ENCODE results near the gene TECPR2. TPM values are rescaled to one million over a fixed set of nuclear protein-coding genes. Genes with fewer than 3 reads are reported as not detected.

TECPR2 gene
- total RNA-seq, 1 experiment from 2014 or later: 21.3 TPM

GRCh38 chr14:102417646-102418045 lies 54.9 kb downstream of the TECPR2 start:
- CTCF ChIA-PET: no interaction called here
- Mint-ChIP-seq H3K4me1 (peaks cover 8% of the 10 kb centered on the region; the same call in 1 of the 2 replicates), H3K27ac (peak overlapping the region; percentile 93; the same call in 1 of the 2 replicates), H3K9me3 (no peaks in the 10 kb centered on the region), H3K4me3 (no peak overlapping the region), H3K36me3 (peaks cover 3% of the 10 kb centered on the region; the same call in 1 of the 2 replicates), H3K27me3 (ENCODE audit: low read depth) (no peaks in the 10 kb centered on the region)
- DNase-seq (ENCODE audit: low spot score) (no peak), ATAC-seq (no peak)
- TF ChIP-seq NFATC4 (CRISPR knock-in tag; IDR thresholded peaks at IDR 0.05): no peak
- TF ChIP-seq ZNF138 (CRISPR knock-in tag; conservative IDR thresholded peaks at IDR 0.05): no peak
- no peak for TF ChIP-seq SMAD4 (CRISPR knock-in tag; IDR thresholded peaks at IDR 0.05)
- TF ChIP-seq NR3C1 (CRISPR knock-in tag; conservative IDR thresholded peaks at IDR 0.05; ENCODE audit: low read depth): no peak
- TF ChIP-seq MAX (CRISPR knock-in tag; IDR thresholded peaks at IDR 0.05): no peak
- no peak for TF ChIP-seq TEAD4 (CRISPR knock-in tag; IDR thresholded peaks at IDR 0.05)
- TF ChIP-seq ATF2 (CRISPR knock-in tag; IDR thresholded peaks at IDR 0.05; ENCODE audit: borderline replicate concordance, low read depth): no peak
- TF ChIP-seq ZNF232 (CRISPR knock-in tag; IDR thresholded peaks at IDR 0.05): no peak
- TF ChIP-seq EMX1 (CRISPR knock-in tag; IDR thresholded peaks at IDR 0.05): no peak
- TF ChIP-seq USF1 (CRISPR knock-in tag; IDR thresholded peaks at IDR 0.05): no peak
- no peak for TF ChIP-seq NR1H2 (CRISPR knock-in tag; IDR thresholded peaks at IDR 0.05)
- no peak for TF ChIP-seq RORB (CRISPR knock-in tag; IDR thresholded peaks at IDR 0.05)
- no peak for TF ChIP-seq CDX4 (CRISPR knock-in tag; IDR thresholded peaks at IDR 0.05; ENCODE audit: borderline replicate concordance)
- no peak for TF ChIP-seq ZNF263 (CRISPR knock-in tag; IDR thresholded peaks at IDR 0.05; ENCODE audit: low read depth)
- no peak for TF ChIP-seq NFYB (CRISPR knock-in tag; conservative IDR thresholded peaks at IDR 0.05; ENCODE audit: low read depth)
- no peak for TF ChIP-seq ZNF512 (CRISPR knock-in tag; IDR thresholded peaks at IDR 0.05; ENCODE audit: borderline replicate concordance)
- TF ChIP-seq HMGXB4 (CRISPR knock-in tag; IDR thresholded peaks at IDR 0.05): no peak
- no peak for TF ChIP-seq FOXP4 (CRISPR knock-in tag; IDR thresholded peaks at IDR 0.05)
- TF ChIP-seq PRDM15 (CRISPR knock-in tag; IDR thresholded peaks at IDR 0.05): no peak
- POLR2A ChIA-PET: no interaction called here
